Prostate gland (tissue), 2 donors: ENCODE data around the gene MARCHF2. TPM values are rescaled to one million over a fixed set of nuclear protein-coding genes. Genes with fewer than 3 reads are reported as not detected.
A peak's percentile ranks its signal among the peaks of the same experiment; 100 is the strongest.

Experiments used
- DNase-seq: peaks from one replicate; pipeline ENCODE4 v3.0.0-alpha.2; 2019; ENCODE audit warnings: low spot score
- H3K27ac ChIP-seq, 2 donors: fragments of 200-600 bp; sonication (generic); 2 replicates each; pipeline ENCODE4 v1.5.1; 2017 to 2019
- H3K27me3 ChIP-seq: fragments of 200-600 bp; sonication (generic); replicated peaks from 2 replicates; pipeline ENCODE4 v1.5.1; 2019; ENCODE audit not compliant: insufficient read depth
- H3K36me3 ChIP-seq, 2 donors: fragments of 200-600 bp; sonication (generic); 1 replicate in 1 of 2; 2 replicates in 1 of 2; pipeline versions ENCODE4 v1.5.1 to v1.8.1; 2017 to 2019
- H3K4me1 ChIP-seq: fragments of 200-600 bp; sonication (generic); replicated peaks from 2 replicates; pipeline ENCODE4 v1.5.1; 2019
- H3K4me3 ChIP-seq, 2 donors: fragments of 200-600 bp; sonication (generic); 2 replicates each; pipeline ENCODE4 v1.5.1; 2017 to 2019
- H3K9me3 ChIP-seq: fragments of 200-600 bp; sonication (generic); 2 replicates; pipeline ENCODE4 v1.5.1; 2017
- POLR2A ChIP-seq: fragments of 450-650 bp; IDR thresholded peaks from one replicate; pipeline ENCODE4 v1.6.1; 2016; ENCODE audit warnings: antibody characterized with exemption, mild to moderate bottlenecking
- POLR2AphosphoS5 ChIP-seq: sonication (generic); formaldehyde crosslinking; IDR thresholded peaks from one replicate; pipeline ENCODE4 v1.6.1; 2017; ENCODE audit warnings: antibody characterized with exemption
- WGBS: methylation state at CpG from one replicate; pipeline ENCODE4 v1.1.5; 2018; 5-methylcytosine and 5-hydroxymethylcytosine counted together
- intact Hi-C: fragments of 100-400 bp; cut with DNase I; formaldehyde crosslinking; loops from one replicate; pipeline ENCODE4 v1.14.2; 2022
- total RNA-seq, 2 donors: library from RNA; depleted of rRNA; stranded (reverse); fragments of >200 nt; gene quantifications; one replicate each; pipeline ENCODE4 v1.1.0, GENCODE V29; 2016
- TF ChIP-seq, protein P1 (sequence below), 4 experiments: fragments of 200-600 bp in 2 of 4; fragments of 450-650 bp in 2 of 4; sonication (generic) in 2 of 4; IDR thresholded peaks; 1 replicate in 3 of 4; 2 replicates in 1 of 4; pipeline ENCODE4 v1.5.1; 2016 to 2019; ENCODE audit warnings: antibody characterized with exemption in 4 of 4, mild to moderate bottlenecking in 2 of 4, moderate library complexity in 2 of 4

Gene MARCHF2
- total RNA-seq, 2 donors from 2014 or later, result 119 to 163 TPM

DNA sequence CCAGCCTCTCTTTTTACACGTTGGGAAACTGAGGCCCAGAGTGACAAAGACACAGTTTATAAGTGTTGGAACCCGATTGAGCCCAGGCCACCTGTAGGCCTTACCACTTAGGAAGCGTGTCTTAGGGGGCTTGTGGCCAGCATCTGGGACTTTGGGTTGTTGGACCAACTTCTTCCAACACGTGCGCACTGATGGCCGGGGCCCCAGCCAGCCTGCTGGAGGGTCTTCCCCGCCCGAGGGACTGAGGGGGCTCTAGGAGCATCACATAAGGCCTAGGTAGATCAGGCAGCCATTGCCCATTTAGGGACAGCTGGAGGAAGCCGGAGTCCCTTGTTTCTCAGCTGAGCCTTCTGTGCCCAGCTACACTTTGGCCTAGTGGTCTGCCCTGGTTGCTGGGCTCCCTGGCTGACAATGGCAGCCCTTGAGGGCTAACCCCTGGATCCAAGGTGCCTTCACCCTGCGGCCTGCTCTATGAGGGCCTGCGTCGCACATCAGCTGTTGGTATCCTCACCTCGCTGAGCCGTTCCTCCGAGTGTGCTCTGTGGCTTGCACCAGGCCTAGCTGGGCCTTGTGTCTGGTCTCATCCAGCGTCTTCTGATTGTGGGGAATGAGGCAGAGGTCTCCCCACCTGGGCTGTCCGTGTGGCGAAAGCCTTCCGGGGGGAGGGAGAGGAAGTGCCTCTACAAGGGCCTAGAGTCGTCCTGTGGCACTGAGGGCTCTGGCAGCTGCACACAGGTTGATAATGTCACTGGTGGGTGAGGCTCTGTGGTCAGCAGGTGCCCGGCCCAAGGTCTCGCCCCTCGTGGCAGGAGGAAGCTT is 21.7 kb upstream of the MARCHF2 start:
- peak overlapping the region; percentile 99 to 100 for H3K27ac ChIP-seq
- TF ChIP-seq POLR2A (no peak), POLR2AphosphoS5 (no peak)
- TF ChIP-seq, protein P1, sequence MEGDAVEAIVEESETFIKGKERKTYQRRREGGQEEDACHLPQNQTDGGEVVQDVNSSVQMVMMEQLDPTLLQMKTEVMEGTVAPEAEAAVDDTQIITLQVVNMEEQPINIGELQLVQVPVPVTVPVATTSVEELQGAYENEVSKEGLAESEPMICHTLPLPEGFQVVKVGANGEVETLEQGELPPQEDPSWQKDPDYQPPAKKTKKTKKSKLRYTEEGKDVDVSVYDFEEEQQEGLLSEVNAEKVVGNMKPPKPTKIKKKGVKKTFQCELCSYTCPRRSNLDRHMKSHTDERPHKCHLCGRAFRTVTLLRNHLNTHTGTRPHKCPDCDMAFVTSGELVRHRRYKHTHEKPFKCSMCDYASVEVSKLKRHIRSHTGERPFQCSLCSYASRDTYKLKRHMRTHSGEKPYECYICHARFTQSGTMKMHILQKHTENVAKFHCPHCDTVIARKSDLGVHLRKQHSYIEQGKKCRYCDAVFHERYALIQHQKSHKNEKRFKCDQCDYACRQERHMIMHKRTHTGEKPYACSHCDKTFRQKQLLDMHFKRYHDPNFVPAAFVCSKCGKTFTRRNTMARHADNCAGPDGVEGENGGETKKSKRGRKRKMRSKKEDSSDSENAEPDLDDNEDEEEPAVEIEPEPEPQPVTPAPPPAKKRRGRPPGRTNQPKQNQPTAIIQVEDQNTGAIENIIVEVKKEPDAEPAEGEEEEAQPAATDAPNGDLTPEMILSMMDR (IDR thresholded peaks at IDR 0.05), result no peak
- no peaks in the 10 kb centered on the region for H3K9me3 ChIP-seq
- intact Hi-C loops, result no loop called here
- H3K27me3 ChIP-seq, result no peaks in the 10 kb centered on the region
- no peaks in the 10 kb centered on the region for H3K36me3 ChIP-seq
- DNase-seq, result no peak
- H3K4me3 ChIP-seq, result peak overlapping the region; percentile 100
- H3K4me1 ChIP-seq, result peaks cover 15% of the 10 kb centered on the region
- 70% methylated on average over 18 of the region's 23 CpGs for WGBS

DNA sequence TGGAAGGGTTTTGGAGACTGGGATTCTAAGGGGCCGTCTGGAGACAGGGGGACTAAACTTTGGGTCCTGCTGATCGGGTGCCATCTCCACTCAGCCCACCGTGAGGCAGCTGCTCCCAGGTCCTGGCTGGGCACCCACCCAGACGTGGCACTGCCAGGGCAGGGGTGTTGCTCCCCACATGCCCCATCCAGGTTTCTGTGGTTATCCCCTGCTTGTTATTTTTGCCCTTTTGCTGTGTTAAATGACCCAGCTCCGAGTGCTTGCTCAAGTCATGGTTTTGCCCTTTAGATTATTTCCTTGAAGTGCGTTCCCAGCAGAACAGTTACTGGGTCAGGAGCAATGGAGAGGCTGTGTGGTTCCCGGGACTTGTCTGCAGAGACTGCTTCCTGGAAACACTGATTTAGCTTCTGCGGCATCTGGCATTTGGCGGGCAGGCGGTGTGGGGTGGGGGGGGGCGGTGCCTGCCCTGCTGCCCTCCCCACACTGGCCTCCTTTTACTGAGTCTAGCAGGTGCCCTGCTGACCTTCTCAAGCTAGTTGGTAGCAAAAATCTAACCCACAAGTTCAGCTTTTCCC is 21.0 kb upstream of the MARCHF2 start:
- no peaks in the 10 kb centered on the region for H3K9me3 ChIP-seq
- H3K36me3 ChIP-seq, result no peaks in the 10 kb centered on the region
- no peaks in the 10 kb centered on the region for H3K27me3 ChIP-seq
- no peak overlapping the region for H3K4me3 ChIP-seq
- 36% methylated on average over 11 of the region's 11 CpGs for WGBS
- DNase-seq, result no peak
- peaks cover 15% of the 10 kb centered on the region for H3K4me1 ChIP-seq
- intact Hi-C loops, result no loop called here
- TF ChIP-seq POLR2AphosphoS5, result peak; percentile 11
- TF ChIP-seq, protein P1 (IDR thresholded peaks at IDR 0.05), result no peak
- H3K27ac ChIP-seq, result peak overlapping the region; percentile 99 to 100

DNA sequence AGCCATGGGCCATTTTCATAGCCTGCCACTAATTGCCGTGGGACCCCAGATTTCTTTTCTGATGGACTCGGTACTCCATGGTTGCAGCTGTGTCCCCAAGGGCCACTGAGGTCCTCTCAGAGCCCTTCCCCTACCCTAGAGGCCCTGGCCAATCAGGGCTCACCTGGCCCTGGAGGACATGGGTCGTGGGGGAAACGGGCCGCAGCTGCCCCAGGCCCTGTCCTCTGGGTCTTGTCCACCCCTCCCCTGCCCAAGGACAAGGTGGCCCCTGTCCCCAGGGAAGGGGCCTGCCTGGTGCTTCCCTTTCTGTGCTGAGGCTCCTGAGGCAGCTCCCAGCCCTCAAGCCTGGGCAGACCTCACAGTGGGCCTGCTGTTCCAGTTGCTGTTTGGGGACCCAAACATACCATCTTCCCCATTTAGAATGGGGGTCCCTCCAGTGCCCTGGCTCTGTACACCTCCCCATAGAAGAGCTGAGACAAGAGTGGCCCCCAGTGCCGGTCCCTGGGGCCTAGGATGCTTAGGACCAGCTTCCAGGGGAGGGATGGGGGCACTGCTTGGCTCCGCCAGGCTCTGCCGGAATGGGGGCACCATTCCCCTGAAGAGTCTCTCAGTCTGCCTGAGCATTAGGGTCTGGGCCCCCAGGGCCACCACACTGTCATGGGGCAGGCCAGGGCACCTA is 19.8 kb upstream of the MARCHF2 start:
- H3K36me3 ChIP-seq, result no peaks in the 10 kb centered on the region
- no peak overlapping the region for H3K4me3 ChIP-seq
- TF ChIP-seq POLR2AphosphoS5 (no peak), POLR2A (no peak)
- TF ChIP-seq, protein P1 (IDR thresholded peaks at IDR 0.05), result no peak
- no peaks in the 10 kb centered on the region for H3K9me3 ChIP-seq
- peaks cover 15% of the 10 kb centered on the region for H3K4me1 ChIP-seq
- WGBS, result 70% methylated on average over 8 of the region's 8 CpGs
- peak overlapping the region in 1 of 2 donors; percentile 51 for H3K27ac ChIP-seq
- intact Hi-C loops, result no loop called here
- no peak for DNase-seq
- H3K27me3 ChIP-seq, result no peaks in the 10 kb centered on the region

DNA sequence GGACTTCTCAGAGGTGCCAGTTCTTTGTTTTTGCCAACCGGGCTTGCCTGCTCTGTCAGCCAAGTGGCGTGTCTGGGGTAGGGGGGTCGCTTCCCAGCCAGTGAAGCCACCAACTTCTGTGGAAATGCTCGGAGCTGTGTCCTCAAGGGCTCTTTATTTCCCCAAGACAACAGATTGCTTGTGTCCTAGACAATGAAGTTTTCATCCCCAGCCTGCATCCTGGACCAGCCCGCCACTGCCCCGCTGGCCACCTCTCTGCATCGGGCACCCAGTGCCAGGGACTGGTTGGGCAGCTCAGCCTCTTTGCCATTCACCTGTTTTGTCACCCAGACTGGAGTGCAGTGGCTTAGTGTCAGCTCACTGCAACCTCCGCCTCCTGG is 19.2 kb upstream of the MARCHF2 start:
- H3K27ac ChIP-seq, result peak overlapping the region in 1 of 2 donors; percentile 51
- intact Hi-C loops, result no loop called here

DNA sequence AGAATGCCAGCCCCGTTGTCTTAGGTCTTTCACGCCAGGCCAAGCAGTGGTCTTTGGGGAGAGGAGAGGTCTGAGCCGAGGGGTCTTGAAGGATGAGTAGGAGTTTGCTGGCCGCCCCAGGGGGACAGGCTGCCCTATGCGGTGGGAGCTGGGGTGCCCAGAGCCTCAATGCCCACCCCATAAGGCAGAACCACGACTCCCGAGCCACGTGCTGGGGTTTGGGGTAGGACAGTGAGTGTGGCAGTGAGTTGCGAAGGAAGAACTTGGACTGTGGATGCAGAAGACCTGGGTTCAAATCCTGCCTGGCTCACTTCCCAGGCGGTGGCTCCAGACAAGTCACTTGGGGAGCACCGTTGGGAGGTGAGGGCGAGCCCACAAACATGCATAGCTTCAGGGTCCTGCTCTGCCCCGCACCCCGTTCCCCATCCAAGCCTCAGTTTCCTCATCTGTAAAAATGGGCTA is 17.5 kb upstream of the MARCHF2 start:
- DNase-seq, result no peak
- H3K4me1 ChIP-seq, result peaks cover 15% of the 10 kb centered on the region
- no peak overlapping the region for H3K4me3 ChIP-seq
- no peaks in the 10 kb centered on the region for H3K9me3 ChIP-seq
- peak overlapping the region; percentile 19 to 51 for H3K27ac ChIP-seq
- WGBS, result 93% methylated on average over 13 of the region's 14 CpGs
- H3K27me3 ChIP-seq, result no peaks in the 10 kb centered on the region
- intact Hi-C loops, result no loop called here
- H3K36me3 ChIP-seq, result peaks cover 0 to 5% of the 10 kb centered on the region in 2 donors
- TF ChIP-seq, protein P1 (IDR thresholded peaks at IDR 0.05), result no peak
- TF ChIP-seq POLR2AphosphoS5 (no peak), POLR2A (no peak)

More for the DNA sequence above, 19.2 kb upstream of the MARCHF2 start:
- Histone ChIP-seq H3K27me3 (no peaks in the 10 kb centered on the region), H3K36me3 (no peaks in the 10 kb centered on the region), H3K4me3 (no peak overlapping the region), H3K9me3 (no peaks in the 10 kb centered on the region), H3K4me1 (peaks cover 15% of the 10 kb centered on the region)
- DNase-seq, result no peak
- no peak for TF ChIP-seq POLR2AphosphoS5
- WGBS, result 73% methylated on average over 8 of the region's 8 CpGs
